ENCODE measurements around the gene KY. TPM values are rescaled to one million over a fixed set of nuclear protein-coding genes. Genes with fewer than 3 reads are reported as not detected.

The KY gene
- total and polyA plus RNA-seq, 9 of the 15 experiments (the other 6 are each of a cell fraction or from before 2014, with no cell fraction given) = not detected

DNA sequence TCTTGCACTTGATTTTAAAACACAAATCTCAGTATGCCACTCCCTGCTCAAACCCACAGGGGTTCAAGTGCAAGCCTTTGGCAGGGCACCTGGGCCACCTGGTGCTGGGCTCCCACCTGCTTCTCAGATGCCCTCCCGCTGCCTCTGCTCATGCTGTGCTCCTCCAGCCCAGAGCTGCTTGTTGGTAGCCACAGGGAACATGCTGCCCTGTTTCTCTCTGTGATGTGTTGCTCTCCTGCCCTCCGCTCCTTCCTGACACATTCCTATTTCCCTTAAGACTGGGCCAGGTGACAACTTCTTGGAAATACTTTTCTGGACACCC is 27.1 kb upstream of the KY start:
- Histone ChIP-seq H3K36me3 (ENCODE audit: control insufficient read depth, insufficient read depth, low read length) (no peaks in the 10 kb centered on the region), H2AFZ (ENCODE audit: low read depth, low read length) (no peak overlapping the region), H3K27ac (ENCODE audit: extremely low read depth, low read depth, low read length) (no peak overlapping the region), H3K4me2 (ENCODE audit: insufficient read depth, low read length) (no peak overlapping the region), H3K27me3 (ENCODE audit: control insufficient read depth in 2 of 2, insufficient read depth in 2 of 2, low read length in 2 of 2) (peaks cover 0 to 3% of the 10 kb centered on the region in 2 experiments; a peak in 1 of 5 replicates), H3K9ac (ENCODE audit: insufficient read depth in 1 of 2, low read depth in 2 of 2, low read length in 2 of 2) (no peak overlapping the region), H4K20me1 (replicated peaks; ENCODE audit: control insufficient read depth, insufficient read depth, low read length) (no peaks in the 10 kb centered on the region), H3K79me2 (ENCODE audit: control insufficient read depth, insufficient read depth, low read length) (no peaks in the 10 kb centered on the region), H3K4me1 (replicated peaks in 1 of 2; ENCODE audit: control insufficient read depth in 2 of 2, insufficient read depth in 2 of 2, low read length in 2 of 2) (no peaks in the 10 kb centered on the region), H3K4me3 (no peak overlapping the region), H3K9me1 (ENCODE audit: control insufficient read depth, insufficient read depth, low read length) (no peaks in the 10 kb centered on the region), H3K9me3 (replicated peaks; ENCODE audit: control insufficient read depth, insufficient read depth, low read depth, low read length) (no peaks in the 10 kb centered on the region)
- POLR2A ChIA-PET = no interaction called here
- no peak for ATAC-seq
- BruUV-seq (replicated peaks) = no TSS peak
- CTCF ChIA-PET (ENCODE audit: low intra/inter-chr PET ratio) = interaction anchor here (1.7 kb wide), 1 partner anchor 77 kb away, joined by 6 read pairs; no protein-coding TSS in a partner anchor
- 0% methylated on average over 2 of the region's 2 CpGs for whole genome bisulfite sequencing (ENCODE audit: insufficient coverage, low coverage, missing lambda C conversion rate)
- intact Hi-C loops (cut with micrococcal nuclease) (loop anchor here (1.0 kb wide), 1 partner anchor 77 kb away; no protein-coding TSS in a partner anchor), in situ Hi-C loops (cut with MboI) (no loop called here)
- no peak for DNase-seq (ENCODE audit: extremely low read depth in 1 of 4, low spot score in 3 of 4)
- FAIRE-seq = no peak
- TF ChIP-seq PRMT5 (CRISPR knock-in tag; IDR thresholded peaks at IDR 0.05) (no peak), ETS2 (tag; IDR thresholded peaks at IDR 0.05; ENCODE audit: borderline replicate concordance, poor library complexity, severe bottlenecking) (no peak), ERF (CRISPR knock-in tag; IDR thresholded peaks at IDR 0.05) (no peak), SIN3A (IDR thresholded peaks at IDR 0.05; ENCODE audit: borderline replicate concordance in 2 of 2, control insufficient read depth in 1 of 2, low read depth in 2 of 2, low read length in 2 of 2) (no peak), ZNF584 (CRISPR knock-in tag; IDR thresholded peaks at IDR 0.05; ENCODE audit: low read depth) (no peak), NFXL1 (CRISPR knock-in tag; IDR thresholded peaks at IDR 0.05) (no peak), NR2C2 (CRISPR knock-in tag; IDR thresholded peaks at IDR 0.05) (no peak), NR2C2 (tag; IDR thresholded peaks at IDR 0.05) (no peak), CBFB (CRISPR knock-in tag; IDR thresholded peaks at IDR 0.05) (no peak), BHLHE40 (IDR thresholded peaks at IDR 0.05; ENCODE audit: low read length) (no peak), ZNF699 (CRISPR knock-in tag; IDR thresholded peaks at IDR 0.05; ENCODE audit: insufficient replicate concordance) (no peak)
- TF ChIP-seq, protein P1, sequence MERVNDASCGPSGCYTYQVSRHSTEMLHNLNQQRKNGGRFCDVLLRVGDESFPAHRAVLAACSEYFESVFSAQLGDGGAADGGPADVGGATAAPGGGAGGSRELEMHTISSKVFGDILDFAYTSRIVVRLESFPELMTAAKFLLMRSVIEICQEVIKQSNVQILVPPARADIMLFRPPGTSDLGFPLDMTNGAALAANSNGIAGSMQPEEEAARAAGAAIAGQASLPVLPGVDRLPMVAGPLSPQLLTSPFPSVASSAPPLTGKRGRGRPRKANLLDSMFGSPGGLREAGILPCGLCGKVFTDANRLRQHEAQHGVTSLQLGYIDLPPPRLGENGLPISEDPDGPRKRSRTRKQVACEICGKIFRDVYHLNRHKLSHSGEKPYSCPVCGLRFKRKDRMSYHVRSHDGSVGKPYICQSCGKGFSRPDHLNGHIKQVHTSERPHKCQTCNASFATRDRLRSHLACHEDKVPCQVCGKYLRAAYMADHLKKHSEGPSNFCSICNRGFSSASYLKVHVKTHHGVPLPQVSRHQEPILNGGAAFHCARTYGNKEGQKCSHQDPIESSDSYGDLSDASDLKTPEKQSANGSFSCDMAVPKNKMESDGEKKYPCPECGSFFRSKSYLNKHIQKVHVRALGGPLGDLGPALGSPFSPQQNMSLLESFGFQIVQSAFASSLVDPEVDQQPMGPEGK (CRISPR knock-in tag; IDR thresholded peaks at IDR 0.05; ENCODE audit: borderline replicate concordance) = no peak
- TF ChIP-seq, protein P2, sequence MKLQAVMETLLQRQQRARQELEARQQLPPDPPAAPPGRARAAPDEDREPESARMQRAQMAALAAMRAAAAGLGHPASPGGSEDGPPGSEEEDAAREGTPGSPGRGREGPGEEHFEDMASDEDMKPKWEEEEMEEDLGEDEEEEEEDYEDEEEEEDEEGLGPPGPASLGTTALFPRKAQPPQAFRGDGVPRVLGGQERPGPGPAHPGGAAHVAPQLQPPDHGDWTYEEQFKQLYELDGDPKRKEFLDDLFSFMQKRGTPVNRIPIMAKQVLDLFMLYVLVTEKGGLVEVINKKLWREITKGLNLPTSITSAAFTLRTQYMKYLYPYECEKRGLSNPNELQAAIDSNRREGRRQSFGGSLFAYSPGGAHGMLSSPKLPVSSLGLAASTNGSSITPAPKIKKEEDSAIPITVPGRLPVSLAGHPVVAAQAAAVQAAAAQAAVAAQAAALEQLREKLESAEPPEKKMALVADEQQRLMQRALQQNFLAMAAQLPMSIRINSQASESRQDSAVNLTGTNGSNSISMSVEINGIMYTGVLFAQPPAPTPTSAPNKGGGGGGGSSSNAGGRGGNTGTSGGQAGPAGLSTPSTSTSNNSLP (IDR thresholded peaks at IDR 0.05; ENCODE audit: borderline replicate concordance, low read depth, low read length) = no peak
- TF ChIP-seq, protein P3, sequence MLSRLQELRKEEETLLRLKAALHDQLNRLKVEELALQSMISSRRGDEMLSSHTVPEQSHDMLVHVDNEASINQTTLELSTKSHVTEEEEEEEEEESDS (CRISPR knock-in tag; IDR thresholded peaks at IDR 0.05) = no peak
- TF ChIP-seq, protein P4, sequence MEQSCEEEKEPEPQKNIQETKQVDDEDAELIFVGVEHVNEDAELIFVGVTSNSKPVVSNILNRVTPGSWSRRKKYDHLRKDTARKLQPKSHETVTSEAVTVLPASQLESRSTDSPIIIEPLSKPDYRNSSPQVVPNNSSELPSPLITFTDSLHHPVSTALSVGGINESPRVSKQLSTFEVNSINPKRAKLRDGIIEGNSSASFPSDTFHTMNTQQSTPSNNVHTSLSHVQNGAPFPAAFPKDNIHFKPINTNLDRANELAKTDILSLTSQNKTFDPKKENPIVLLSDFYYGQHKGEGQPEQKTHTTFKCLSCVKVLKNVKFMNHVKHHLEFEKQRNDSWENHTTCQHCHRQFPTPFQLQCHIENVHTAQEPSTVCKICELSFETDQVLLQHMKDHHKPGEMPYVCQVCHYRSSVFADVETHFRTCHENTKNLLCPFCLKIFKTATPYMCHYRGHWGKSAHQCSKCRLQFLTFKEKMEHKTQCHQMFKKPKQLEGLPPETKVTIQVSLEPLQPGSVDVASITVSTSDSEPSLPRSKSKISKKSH (CRISPR knock-in tag; IDR thresholded peaks at IDR 0.05) = no peak
- TF ChIP-seq, protein P5, sequence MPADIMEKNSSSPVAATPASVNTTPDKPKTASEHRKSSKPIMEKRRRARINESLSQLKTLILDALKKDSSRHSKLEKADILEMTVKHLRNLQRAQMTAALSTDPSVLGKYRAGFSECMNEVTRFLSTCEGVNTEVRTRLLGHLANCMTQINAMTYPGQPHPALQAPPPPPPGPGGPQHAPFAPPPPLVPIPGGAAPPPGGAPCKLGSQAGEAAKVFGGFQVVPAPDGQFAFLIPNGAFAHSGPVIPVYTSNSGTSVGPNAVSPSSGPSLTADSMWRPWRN (IDR thresholded peaks at IDR 0.05; ENCODE audit: low read depth) = no peak
- TF ChIP-seq, protein P6, sequence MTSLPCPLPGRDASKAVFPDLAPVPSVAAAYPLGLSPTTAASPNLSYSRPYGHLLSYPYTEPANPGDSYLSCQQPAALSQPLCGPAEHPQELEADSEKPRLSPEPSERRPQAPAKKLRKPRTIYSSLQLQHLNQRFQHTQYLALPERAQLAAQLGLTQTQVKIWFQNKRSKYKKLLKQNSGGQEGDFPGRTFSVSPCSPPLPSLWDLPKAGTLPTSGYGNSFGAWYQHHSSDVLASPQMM (CRISPR knock-in tag; IDR thresholded peaks at IDR 0.05) = no peak

Measured in K562 (cell line).